ENCODE results near the gene LRP3. TPM values are rescaled to one million over a fixed set of nuclear protein-coding genes. Genes with fewer than 3 reads are reported as not detected.

Gene LRP3
- total RNA-seq, 6 donors from 2014 or later: 8.2 to 29.7 (median 19.0) TPM

DNA sequence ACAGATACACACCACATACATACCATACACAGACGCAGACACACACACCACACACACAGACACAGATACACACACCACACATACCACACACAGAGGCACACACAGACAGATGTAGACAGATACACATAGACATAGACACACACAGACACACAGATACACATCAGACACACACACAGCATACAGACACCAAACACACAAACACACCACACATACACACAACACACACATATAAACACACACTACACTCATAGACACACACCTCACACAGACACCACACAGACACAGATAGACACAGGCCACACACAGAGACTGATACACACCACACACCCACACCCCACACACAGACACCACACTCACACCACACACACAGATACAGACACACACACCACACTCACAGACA lies 56.4 kb downstream of the LRP3 start:
- Histone ChIP-seq H3K27ac (no peak overlapping the region), H3K36me3 (no peaks in the 10 kb centered on the region), H3K27me3 (no peaks in the 10 kb centered on the region), H3K4me1 (peaks cover 3 to 17% (median 9%) of the 10 kb centered on the region in 4 donors), H3K4me3 (no peak overlapping the region), H3K9me3 (peaks cover 0 to 7% (median 3%) of the 10 kb centered on the region in 4 donors)
- TF ChIP-seq, protein P1, sequence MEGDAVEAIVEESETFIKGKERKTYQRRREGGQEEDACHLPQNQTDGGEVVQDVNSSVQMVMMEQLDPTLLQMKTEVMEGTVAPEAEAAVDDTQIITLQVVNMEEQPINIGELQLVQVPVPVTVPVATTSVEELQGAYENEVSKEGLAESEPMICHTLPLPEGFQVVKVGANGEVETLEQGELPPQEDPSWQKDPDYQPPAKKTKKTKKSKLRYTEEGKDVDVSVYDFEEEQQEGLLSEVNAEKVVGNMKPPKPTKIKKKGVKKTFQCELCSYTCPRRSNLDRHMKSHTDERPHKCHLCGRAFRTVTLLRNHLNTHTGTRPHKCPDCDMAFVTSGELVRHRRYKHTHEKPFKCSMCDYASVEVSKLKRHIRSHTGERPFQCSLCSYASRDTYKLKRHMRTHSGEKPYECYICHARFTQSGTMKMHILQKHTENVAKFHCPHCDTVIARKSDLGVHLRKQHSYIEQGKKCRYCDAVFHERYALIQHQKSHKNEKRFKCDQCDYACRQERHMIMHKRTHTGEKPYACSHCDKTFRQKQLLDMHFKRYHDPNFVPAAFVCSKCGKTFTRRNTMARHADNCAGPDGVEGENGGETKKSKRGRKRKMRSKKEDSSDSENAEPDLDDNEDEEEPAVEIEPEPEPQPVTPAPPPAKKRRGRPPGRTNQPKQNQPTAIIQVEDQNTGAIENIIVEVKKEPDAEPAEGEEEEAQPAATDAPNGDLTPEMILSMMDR (IDR thresholded peaks at IDR 0.05): no peak
- TF ChIP-seq EP300 (IDR thresholded peaks at IDR 0.05) (no peak), POLR2A (IDR thresholded peaks at IDR 0.05) (no peak), POLR2AphosphoS5 (IDR thresholded peaks at IDR 0.05) (no peak)
- ATAC-seq (ENCODE audit: low FRiP score in 2 of 2): no peak
- no peak for DNase-seq
- WGBS, 2 donors: 100% methylated on average over 1 of the region's 1 CpG

DNA sequence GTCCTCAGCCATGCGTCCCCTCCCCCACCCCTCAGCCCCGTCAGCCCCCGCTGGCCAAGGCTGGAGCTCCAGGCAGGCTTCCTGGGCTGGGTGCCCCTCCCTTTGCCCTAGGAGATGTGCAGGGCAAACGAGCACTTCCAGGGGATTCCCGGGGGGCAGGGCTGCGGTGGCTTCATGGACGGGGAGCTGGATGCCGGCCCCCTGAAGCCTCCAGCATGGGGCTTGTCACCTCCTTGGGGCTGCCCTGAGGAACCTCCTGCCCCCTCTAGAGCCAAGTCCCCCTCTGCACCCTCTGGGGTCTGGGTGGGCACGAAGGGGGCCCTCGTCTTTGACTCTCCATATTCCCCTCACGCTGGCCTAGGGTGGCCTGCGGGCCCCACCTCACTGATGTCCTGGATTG lies 56.9 kb downstream of the LRP3 start:
- Histone ChIP-seq H3K27me3 (no peaks in the 10 kb centered on the region), H3K36me3 (no peaks in the 10 kb centered on the region), H3K4me3 (no peak overlapping the region), H3K27ac (no peak overlapping the region), H3K4me1 (peaks cover 3 to 17% (median 9%) of the 10 kb centered on the region in 4 donors), H3K9me3 (peaks cover 0 to under 1% (median 0%) of the 10 kb centered on the region in 4 donors)
- no peak for DNase-seq
- ATAC-seq (ENCODE audit: low FRiP score in 2 of 2): no peak
- WGBS, 2 donors: 71 to 78% methylated on average over 7 to 11 of the region's 12 CpGs
- no peak for TF ChIP-seq POLR2A (IDR thresholded peaks at IDR 0.05)
- TF ChIP-seq EP300 (IDR thresholded peaks at IDR 0.05): no peak
- no peak for TF ChIP-seq POLR2AphosphoS5 (IDR thresholded peaks at IDR 0.05)
- TF ChIP-seq, protein P1 (IDR thresholded peaks at IDR 0.05): no peak

DNA sequence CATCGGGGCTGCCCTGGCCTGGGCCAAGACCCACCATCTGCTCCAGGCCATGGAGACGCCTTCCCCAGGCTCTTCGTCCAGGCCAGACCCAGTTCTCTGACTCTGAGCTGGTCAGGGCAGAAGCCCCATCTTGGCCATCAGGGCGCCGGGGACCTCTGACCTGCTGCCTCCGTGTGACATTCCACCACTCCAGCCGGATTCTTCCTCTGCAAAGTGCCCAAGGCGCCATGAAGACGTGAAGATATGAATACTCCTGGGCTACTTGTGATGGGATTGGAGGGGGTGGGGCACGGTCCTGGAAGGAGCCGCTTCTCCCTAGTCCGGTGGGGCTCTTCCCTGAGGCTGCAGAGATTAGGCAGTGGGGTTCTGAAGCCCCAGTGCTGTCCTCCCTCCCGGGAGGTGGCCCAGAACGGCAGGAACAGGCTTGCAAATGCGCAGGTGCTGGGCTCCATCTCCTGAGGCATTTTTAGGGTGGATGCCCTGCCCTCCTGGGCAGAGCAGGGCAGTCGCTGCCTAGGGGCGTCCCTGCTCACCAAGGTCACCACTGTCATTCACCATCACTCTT lies 57.5 kb downstream of the LRP3 start:
- Histone ChIP-seq H3K27me3 (no peaks in the 10 kb centered on the region), H3K36me3 (no peaks in the 10 kb centered on the region), H3K4me1 (peaks cover 3 to 17% (median 9%) of the 10 kb centered on the region in 4 donors), H3K9me3 (no peaks in the 10 kb centered on the region), H3K27ac (no peak overlapping the region), H3K4me3 (no peak overlapping the region)
- TF ChIP-seq EP300 (IDR thresholded peaks at IDR 0.05) (no peak), POLR2AphosphoS5 (IDR thresholded peaks at IDR 0.05) (no peak), POLR2A (IDR thresholded peaks at IDR 0.05) (no peak)
- TF ChIP-seq, protein P1 (IDR thresholded peaks at IDR 0.05): no peak
- 77 to 78% methylated on average over 12 to 15 of the region's 17 CpGs for WGBS, 2 donors
- DNase-seq (no peak), ATAC-seq (ENCODE audit: low FRiP score in 2 of 2) (no peak)

DNA sequence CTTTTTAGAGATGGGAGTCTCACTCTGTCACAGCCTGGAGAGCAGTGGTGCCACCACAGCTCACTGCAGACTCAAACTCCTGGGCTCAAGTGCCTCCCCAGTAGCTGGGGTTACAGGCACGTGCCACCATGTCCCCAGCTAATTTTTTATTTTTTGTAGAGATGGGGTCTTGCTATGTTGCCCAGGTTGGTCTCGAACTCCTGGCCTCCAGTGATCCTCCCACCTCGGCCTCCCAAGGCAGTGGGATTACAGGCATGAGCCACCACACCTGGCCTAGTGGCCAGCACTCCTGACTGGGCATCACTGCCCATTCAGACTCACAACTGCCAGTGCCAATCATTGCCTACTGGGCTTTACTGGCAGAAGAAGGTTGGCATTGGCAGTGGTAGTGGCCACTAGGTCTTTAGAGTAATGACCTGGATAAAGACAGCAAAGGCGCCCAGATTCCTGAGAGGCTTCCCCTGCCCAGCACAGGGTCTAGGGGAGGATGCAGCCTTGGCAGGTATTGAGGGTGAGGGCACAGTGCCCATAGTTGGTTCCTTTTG lies 58.4 kb downstream of the LRP3 start:
- peaks cover 3 to 17% (median 9%) of the 10 kb centered on the region in 4 donors for H3K4me1 ChIP-seq
- no peak for TF ChIP-seq EP300 (IDR thresholded peaks at IDR 0.05)
- TF ChIP-seq POLR2A (IDR thresholded peaks at IDR 0.05): no peak
- TF ChIP-seq POLR2AphosphoS5 (IDR thresholded peaks at IDR 0.05): no peak
- TF ChIP-seq, protein P1 (IDR thresholded peaks at IDR 0.05): no peak
- DNase-seq (no peak), ATAC-seq (ENCODE audit: low FRiP score in 2 of 2) (no peak)
- H3K27me3 ChIP-seq: no peaks in the 10 kb centered on the region
- no peak overlapping the region for H3K4me3 ChIP-seq
- WGBS, 2 donors: 89 to 98% methylated on average over 4 of the region's 4 CpGs
- H3K27ac ChIP-seq: no peak overlapping the region
- H3K36me3 ChIP-seq: no peaks in the 10 kb centered on the region
- peaks cover 0 to 1% (median 0%) of the 10 kb centered on the region in 4 donors for H3K9me3 ChIP-seq

DNA sequence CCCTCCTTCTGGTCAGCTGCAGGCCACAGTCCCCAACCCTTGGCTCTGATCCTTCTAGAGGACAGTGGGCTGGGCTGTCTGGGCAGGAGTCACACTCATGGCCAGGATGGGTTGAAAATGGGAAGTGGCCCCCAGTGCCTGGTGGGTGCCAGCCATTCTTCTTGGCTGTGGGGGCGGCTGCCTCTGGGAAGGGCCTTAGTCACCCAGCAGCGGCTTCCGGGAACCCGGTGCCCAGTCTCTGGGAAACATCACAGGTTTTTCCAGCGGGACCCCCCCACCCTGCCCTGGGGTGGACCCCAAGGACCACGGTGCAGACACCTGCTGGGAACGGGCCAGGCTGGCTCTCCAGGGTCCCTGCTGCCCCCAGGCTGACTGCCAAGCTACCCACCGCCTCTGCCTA lies 58.8 kb downstream of the LRP3 start:
- H3K9me3 ChIP-seq: peaks cover 0 to 6% (median 0%) of the 10 kb centered on the region in 4 donors
- TF ChIP-seq POLR2AphosphoS5 (IDR thresholded peaks at IDR 0.05): no peak
- H3K27ac ChIP-seq: no peak overlapping the region
- peak; percentile 20 to 48 for ATAC-seq (ENCODE audit: low FRiP score in 2 of 2)
- no peaks in the 10 kb centered on the region for H3K27me3 ChIP-seq
- DNase-seq: peak in 1 of 2 donors; percentile 58
- H3K4me3 ChIP-seq: no peak overlapping the region
- 77% methylated on average over 6 of the region's 8 CpGs; no CpG with 5 or more reads in 1 of the 2 donors for WGBS, 2 donors
- no peaks in the 10 kb centered on the region for H3K36me3 ChIP-seq
- peaks cover 3 to 17% (median 9%) of the 10 kb centered on the region in 4 donors for H3K4me1 ChIP-seq

Measured in upper lobe of left lung (tissue), 6 donors.